ENCODE results near the gene ZNF644.

The ZNF644 gene

DNA sequence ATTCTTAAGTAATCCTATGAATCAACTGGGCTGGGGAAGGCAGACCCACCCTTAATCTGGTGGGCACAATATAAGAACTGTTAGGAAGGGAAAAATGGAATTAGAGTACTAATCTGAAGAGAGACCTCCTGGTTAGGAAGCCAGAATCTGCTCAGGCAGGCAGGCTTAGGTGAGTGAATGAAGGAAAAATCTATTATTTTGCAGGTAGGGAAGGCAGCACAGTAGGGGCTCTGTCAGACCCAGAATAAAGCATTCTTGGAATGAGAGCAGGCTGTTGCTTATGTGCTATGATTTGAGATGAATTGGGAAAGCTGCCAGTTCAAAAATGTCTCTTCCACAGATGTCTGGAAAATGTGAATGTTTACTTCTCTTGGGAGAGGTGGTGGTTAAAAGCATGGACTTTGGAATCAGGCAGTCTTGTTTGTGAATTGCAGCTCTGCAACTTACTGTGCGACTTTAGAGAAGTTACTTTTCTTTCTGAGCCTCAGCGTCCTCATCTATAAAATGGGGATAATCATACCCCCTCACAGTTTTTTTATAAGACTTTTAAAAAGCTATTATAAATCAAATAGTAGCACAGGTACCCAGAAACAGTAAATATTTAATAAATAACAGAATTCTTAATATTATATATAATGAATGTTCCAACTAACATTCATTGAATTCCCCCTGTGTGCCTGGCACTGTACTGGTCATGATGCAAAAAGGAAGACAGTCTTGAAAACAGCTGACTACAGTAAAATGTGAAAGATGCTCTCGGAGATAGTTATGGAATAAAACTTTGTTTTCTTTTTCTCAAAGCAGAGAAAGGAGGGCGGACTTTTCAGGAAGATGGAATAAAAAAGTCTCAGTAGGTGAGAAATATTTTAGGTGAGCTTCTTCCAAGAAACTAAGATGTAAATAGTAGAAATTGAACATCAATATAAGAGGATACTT lies 15.3 kb upstream of the ZNF644 start:
- H3K4me3 ChIP-seq: no peak overlapping the region
- H3K27ac ChIP-seq: no peak overlapping the region
- TF ChIP-seq, protein P1, sequence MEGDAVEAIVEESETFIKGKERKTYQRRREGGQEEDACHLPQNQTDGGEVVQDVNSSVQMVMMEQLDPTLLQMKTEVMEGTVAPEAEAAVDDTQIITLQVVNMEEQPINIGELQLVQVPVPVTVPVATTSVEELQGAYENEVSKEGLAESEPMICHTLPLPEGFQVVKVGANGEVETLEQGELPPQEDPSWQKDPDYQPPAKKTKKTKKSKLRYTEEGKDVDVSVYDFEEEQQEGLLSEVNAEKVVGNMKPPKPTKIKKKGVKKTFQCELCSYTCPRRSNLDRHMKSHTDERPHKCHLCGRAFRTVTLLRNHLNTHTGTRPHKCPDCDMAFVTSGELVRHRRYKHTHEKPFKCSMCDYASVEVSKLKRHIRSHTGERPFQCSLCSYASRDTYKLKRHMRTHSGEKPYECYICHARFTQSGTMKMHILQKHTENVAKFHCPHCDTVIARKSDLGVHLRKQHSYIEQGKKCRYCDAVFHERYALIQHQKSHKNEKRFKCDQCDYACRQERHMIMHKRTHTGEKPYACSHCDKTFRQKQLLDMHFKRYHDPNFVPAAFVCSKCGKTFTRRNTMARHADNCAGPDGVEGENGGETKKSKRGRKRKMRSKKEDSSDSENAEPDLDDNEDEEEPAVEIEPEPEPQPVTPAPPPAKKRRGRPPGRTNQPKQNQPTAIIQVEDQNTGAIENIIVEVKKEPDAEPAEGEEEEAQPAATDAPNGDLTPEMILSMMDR (IDR thresholded peaks at IDR 0.05): no peak
- DNase-seq (ENCODE audit: low spot score): no peak

DNA sequence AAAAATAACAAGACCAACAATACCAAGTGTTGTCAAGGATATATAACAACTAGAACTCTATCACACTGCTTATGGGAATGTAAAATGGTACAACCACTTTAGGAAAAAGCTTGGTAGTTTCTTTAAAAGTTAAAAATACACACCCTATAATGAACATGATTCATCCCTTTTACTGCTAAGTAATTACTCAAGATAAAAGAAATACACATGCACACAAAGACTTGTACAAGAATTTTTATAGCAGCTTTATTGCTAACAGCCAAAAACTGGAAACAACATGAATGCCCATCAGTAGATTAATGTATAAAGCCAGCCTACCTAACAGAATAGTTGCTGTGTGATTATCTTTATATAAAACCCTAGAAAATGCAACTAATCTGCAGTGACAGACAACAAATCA lies 10.5 kb upstream of the ZNF644 start:
- TF ChIP-seq, protein P1 (IDR thresholded peaks at IDR 0.05): no peak
- Histone ChIP-seq H3K4me3 (no peak overlapping the region), H3K27ac (no peak overlapping the region)
- DNase-seq (ENCODE audit: low spot score): no peak

DNA sequence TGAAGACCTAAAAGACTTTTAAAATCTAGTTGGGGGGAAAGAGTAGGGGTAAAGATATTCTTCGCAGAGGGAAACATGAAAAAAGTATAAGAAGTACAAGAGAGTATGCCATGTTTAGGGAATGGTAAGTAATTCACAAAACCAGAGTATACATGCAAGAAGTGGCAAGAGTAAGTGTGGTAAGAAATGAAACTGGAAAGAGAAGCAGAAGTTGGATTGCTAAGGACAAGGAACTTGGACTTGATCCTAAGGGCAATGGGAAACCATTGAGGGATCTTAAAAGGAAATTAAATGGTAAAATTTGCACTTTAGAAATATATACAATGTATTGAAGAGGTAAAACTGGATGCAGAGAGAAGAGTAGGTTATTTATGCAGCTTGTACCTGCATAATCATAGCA lies 9.2 kb upstream of the ZNF644 start:
- no peak overlapping the region for H3K4me3 ChIP-seq
- TF ChIP-seq, protein P1 (IDR thresholded peaks at IDR 0.05): no peak
- H3K27ac ChIP-seq: no peak overlapping the region
- DNase-seq (ENCODE audit: low spot score): no peak

- TF ChIP-seq, protein P1 (IDR thresholded peaks at IDR 0.05): no peak
- no peak for DNase-seq (ENCODE audit: low spot score)
- Histone ChIP-seq H3K27ac (no peak overlapping the region), H3K4me3 (no peak overlapping the region)
Measured at GRCh38 chr1:91026777-91027176, 4.9 kb upstream of the ZNF644 start.

- Histone ChIP-seq H3K4me3 (no peak overlapping the region), H3K27ac (no peak overlapping the region)
- no peak for DNase-seq (ENCODE audit: low spot score)
- TF ChIP-seq, protein P1 (IDR thresholded peaks at IDR 0.05): no peak
Measured at GRCh38 chr1:91026320-91026719, 4.5 kb upstream of the ZNF644 start.

DNA sequence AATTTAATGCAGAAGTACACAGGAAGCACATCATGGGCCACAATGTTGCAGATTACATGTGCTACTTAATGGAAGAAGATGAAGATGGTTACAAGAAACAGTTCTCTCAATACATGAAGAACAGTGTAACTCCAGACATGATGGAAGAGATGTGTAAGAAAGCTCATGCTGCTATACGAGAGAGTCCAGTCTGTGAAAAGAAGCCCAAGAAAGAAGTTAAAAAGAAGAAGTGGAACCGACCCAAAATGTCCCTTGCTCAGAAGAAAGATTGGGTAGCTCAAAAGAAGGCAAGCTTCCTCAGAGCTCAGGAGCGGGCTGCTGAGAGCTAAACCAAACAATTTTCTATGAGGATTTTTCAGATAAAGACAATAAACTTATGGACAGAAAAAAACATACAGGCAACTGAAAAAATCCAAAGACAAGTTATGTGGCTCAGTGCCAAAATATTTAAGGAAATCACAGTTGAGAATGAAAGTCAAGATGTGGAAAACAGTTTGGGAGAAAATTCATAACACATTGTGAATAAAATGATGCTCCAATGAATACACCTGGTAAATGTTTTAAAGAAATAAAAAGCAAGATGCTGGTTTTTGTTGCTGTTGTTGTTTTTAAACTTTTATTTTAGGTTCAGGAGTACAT lies 2.8 kb upstream of the ZNF644 start:
- Histone ChIP-seq H3K27ac (no peak overlapping the region), H3K4me3 (no peak overlapping the region)
- TF ChIP-seq, protein P1 (IDR thresholded peaks at IDR 0.05): no peak
- DNase-seq (ENCODE audit: low spot score): no peak

Measured in coronary artery (tissue), 2 donors.